HUDEP-2 (cell line): Measurements from ENCODE around the gene FBXO2.
A peak's percentile ranks its signal among the peaks of the same experiment; 100 is the strongest.

ENCODE experiments used
- DNase-seq, 76 experiments: peaks; one replicate each; lab custom pipeline; 2025; ENCODE audit not compliant: unreplicated experiment in 76 of 76; lab: John Stamatoyannopoulos, UW

FBXO2 gene, protein sequence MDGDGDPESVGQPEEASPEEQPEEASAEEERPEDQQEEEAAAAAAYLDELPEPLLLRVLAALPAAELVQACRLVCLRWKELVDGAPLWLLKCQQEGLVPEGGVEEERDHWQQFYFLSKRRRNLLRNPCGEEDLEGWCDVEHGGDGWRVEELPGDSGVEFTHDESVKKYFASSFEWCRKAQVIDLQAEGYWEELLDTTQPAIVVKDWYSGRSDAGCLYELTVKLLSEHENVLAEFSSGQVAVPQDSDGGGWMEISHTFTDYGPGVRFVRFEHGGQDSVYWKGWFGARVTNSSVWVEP

DNA sequence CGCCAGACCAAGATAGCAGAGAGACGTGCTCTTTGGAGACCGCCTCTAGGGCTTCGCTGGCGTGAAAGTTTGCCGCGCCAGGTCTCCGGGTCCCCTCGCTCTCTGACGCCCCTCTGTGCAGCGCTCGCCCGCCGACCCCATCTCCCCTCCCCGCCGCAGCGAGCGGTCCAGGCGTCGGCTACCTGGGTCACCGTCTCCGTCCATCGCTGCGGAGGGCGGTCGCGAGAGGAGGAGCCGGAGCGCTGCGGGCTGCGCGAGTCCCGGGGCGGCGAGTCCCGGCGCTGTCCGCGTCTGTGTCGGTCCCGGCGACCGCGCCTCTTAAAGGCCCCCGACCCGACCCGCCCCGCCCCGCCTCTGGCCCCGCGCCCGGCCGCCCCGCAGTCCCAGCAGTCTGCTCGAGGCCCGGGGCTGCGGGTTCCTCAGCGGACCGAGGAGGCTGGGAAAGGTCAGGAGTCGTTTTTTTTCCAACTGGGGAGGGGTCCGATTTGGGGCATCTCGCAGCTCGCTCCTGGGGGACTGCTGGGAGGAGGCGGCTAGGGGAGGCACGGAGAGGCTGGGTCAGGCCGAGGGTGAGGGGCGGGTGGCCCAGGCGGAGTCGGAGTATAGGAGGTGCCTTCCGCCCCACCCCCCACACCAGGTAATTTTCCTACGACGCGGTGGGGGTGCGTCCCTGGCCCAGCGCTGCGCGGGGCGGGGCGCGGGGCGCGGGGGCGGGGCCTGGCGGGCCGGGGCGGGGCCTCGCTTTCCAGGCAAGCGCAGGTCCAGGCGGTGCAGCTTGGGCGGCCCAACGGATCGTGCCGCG is at the start of gene FBXO2, which contains the start of gene FBXO44:
TSS of gene FBXO2 (minus strand) at position 293 of the 802 bp plus-strand sequence. CDS start at position 204, 89 bp downstream.
TSS of gene FBXO44 (plus strand) at position 741 of the 802 bp plus-strand sequence. CDS start 959 bp downstream, outside the sequence.
- DNase-seq, result peak in 1 of 76 experiments; percentile 5

DNA sequence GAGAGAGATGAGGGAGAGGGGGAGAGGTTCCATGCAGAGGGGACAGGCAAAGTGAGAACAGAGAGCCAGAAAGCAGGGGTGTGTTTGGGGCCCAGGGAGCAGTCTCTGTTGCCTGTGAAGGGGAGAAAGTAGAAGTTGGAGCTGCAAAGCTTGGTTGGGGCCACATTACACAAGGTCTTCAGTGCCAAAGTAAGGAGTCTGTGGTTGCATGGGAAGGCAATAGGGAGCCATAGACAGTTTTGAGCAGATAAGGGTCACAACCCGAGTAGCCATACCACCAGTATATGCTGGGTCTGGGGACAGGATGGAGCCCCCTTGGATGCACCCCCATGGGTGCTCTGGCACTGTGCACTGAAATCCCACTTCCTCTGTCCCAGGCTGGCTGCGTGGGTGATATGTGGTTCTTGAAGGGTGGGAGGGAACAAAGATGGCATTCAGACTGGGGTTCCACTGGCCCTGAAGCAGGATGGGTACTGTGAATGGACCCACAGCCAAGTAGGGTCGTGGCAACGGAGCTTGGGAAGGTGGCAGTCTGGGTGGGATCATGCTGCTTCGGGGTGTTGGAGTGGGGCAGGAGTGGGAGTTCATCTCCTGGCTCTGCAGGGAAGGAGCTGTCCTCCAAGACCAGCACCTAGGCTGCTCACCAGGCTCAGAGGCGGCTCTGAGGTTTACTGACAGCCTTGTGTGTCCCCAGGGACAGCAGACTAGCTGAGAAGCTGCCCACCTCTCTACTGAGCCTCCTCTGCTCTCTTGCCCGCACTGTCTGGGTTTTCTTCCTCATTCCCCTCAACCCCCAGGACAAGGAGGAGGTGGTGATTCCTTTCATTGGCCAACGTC is 49.3 kb upstream of the FBXO2 start:
- no peak for DNase-seq

DNA sequence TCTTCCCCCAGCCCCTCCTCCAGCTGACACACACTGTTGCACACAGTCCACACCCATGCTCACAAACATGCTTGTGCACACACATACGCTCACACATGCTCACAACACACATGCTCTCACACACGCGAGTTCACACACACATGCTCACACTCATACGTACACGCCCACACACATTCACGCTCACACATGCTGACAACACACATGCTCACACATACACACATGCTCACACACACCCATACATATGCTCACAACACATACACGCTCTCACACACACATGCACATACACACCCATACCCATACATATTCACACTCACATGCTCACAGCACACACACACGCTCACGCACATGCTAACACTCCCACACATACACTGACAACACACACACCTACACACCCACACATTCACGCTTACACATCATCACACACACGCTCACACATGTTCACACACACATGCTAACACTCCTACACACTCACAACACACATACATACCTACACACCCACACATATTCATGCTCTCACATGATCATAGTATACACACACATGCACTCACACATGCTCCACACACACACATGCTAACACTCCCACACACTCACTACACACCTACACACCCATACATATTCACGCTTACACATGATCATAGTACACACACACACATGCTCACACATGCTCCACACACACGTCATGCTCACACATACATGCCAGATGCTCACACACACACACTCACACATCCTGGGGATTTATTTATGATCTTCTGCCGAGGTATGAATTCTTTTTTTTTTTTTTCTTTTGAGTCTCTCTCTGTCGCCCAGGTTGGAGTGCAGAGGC is 48.0 kb upstream of the FBXO2 start:
- no peak for DNase-seq

DNA sequence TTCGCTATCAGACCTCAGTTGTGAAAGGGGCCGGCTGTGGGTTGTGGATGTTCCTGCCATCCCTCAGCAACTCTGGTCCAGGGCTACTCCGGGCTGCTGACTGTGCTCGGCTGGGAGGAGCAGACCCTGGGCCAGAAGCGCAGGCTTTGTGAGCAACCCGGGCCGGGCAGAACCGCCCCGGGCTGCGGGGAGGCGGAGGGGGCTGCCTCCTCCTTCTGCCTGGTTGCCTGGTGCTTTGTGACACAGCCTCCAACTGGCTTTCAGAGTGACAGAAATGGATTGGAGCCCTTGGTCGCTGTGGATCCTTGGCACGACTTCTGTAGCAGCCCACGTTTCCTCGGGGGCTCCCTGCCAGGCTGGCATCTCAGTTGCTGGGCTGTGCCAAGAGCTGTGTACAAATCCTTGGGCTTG is 47.3 kb upstream of the FBXO2 start:
- DNase-seq, result no peak

DNA sequence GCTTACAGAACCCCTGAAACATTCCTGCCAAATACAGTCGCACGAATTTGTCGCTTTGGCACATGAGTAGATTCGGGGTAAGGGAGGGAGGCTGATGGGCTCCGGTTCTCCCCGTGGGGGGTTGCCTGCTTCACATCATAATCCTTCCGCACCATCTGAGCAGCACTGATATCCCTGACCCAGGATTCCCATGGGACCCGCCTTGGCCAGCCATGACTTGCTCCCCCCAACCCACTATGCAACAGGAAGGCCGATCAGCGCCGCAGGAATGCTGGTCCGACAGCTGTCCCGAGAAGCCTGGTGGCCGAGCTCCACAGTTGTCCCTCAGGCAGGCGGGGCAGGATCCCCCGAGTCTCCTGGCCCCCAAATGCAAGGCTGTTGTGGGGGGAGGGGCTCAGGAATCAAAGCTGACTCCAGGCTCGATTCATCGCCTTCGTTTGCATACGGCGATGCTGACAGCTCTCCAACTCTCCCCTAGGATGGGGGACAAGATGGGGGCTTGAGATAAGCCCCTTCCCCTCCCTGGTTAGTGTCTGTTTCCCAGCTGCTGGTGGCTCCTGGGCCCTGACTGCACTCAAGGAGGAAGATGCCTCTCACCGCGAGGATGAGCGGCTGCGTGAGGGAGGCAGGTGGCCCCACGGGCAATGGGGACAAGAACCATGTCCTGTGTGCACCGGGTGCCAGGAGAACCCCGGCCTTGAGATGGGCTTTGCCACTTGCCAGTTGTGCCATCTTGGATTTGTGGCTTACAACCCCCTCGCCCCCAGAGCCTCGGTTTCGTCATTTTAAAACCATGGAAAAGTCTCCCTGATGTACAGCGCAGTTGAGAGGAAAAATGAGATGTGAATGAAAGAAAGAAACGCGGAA is 46.6 kb upstream of the FBXO2 start:
- DNase-seq, result no peak

DNA sequence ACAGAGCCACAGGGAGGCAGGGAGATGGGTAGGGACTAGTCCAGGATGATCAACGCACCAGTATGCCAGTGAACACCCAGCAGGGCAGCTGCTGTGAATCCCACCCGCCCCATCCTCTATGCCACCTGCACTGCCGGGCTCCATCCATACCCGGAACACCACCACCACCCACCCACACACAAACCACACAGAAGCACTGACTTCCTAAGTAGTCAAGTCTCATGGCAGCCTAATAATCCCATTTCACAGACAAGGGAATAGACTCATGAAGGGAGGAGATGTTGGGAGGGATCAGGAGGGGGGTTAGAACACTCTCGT is 43.6 kb upstream of the FBXO2 start:
- no peak for DNase-seq

DNA sequence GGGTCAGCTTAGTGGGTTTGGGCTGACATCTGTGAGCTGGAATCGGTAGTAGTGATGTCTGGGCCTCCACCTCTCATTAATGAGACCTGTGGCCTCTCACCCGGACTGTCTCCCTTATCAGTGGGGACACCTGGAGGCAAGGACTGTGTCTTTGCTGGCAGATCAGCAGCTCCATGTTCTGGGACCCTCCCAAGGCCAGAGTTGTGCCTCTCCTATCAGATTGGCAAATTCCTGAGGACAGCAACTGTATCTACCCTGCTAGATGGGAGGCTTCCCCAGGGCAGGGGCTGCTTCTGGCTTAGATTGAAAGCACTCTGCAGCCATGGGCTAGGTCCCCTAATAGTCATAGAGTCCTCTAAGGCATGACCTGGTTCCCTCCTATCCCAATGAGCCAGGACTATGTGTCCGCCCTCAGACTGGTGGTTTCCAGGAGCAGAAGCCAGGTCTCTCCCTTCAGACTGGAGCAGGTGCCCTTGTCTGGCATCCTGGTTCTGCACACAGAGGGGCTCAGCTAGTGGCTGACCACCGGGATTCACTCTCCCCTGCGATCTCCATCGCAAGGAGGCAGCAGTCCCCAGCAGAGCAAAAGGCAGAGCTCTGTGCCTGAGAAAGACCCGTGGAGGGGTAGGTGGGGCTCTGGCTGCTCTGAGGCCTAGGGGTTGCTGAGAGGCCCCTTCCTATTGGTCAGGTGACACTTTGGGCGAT is 43.1 kb upstream of the FBXO2 start:
- DNase-seq, result peak in 51 of 76 experiments; percentile 3 to 73 (median 35)

DNA sequence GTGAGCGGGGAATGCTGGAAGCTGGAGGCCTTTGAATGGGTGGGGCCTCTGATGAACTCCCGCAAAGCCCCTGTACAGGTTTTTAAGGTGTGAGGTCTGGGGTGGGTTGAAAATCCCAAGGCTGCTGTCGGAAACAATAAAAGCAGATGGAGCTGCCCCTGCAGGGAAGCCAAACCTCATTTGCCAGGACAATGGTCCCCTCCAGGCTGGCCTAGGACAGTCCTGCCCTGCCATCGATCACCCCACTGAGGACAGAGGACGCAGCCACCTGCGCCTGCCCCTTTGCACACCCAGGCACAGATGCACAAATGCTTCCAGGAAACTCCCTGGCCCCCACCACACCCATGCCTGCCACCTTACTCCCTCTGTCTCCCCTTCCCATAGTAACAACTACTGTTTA is 41.6 kb upstream of the FBXO2 start:
- no peak for DNase-seq

DNA sequence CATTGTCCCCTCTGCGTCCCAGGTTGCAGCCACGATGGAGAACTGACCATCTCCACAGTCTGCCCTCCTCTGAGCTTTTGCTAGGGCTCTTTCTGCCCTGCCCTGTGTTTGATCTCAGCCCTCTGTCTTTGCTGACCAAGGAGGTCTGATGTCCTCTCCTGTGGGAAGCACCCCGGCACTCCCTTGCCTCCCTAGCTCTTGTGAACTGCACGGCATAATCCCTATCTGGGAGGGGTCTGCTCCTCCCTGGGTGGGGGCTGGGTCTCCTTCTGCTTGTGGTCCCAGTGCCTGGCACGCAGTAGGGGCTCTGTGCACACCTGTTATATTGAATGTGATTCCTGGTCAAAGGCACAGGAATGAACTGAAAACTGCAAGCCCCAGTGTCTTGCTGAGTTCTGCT is 39.7 kb upstream of the FBXO2 start:
- DNase-seq, result no peak

DNA sequence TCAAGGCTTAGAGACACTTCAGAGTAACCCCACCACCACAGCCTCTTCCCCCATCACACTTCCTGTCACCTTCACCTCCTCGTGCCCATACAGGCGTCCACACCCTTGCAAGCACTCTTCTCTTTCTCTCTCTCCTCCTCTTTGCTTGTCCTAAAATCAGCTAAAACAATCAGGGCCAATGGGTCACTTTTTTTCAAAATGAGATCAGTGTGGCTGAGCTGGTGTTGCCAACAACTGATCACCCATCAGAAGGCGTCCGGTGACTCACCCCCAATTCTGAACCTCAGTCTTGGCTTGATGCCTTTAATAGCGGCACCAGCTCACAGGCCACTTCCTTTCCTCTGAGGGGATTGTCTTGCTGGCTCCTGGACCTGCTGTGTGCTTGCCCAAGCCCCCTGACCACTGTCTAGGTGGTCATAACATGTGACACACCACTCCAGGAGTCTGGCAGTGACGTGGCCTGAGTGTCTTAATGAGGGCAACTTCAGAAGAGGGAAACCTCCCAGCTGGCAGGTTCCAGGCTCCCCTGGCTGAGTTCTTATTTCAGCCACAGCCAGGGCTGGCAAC is 38.9 kb upstream of the FBXO2 start:
- DNase-seq, result peak in 59 of 76 experiments; percentile 10 to 80 (median 40)

DNA sequence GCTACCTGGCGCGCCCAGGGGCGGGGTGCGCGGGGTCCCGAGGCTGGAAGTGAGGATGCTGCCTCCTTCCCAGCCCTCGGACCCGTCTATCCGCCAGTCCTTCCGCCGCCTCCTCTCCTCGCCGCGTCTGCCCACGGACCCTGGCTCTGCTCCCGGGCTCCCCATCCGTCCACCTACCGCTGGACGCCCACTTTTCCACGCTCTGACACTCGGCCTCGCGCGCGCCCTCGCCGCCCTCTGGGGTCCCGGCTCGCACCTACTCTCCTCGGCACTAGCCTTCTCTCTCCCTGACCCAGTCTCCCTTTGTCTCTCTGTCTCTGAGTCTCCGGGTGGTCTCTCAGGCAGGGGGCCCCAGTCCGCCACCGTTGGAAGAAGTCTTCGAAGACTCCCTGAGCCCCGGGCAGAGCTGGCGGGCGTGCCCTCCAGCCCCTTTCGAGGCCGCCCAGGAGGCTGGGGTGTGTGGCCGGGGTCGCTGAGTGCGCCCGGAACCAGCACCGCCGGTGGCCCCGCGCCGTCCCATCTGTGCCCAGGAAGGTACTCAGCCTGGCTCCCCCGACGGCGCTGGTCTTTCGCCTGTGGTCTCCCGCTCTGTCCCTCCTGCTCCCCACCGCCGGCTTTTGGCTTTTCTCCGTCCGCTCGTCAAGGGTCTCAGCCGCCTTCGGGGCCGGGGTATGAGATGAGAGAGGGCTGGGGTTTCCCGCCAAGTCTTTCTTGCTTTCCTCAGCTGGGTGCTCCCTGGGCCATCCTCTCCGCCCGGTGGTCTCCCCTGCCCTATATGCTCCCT is 37.9 kb upstream of the FBXO2 start:
- DNase-seq, result no peak

DNA sequence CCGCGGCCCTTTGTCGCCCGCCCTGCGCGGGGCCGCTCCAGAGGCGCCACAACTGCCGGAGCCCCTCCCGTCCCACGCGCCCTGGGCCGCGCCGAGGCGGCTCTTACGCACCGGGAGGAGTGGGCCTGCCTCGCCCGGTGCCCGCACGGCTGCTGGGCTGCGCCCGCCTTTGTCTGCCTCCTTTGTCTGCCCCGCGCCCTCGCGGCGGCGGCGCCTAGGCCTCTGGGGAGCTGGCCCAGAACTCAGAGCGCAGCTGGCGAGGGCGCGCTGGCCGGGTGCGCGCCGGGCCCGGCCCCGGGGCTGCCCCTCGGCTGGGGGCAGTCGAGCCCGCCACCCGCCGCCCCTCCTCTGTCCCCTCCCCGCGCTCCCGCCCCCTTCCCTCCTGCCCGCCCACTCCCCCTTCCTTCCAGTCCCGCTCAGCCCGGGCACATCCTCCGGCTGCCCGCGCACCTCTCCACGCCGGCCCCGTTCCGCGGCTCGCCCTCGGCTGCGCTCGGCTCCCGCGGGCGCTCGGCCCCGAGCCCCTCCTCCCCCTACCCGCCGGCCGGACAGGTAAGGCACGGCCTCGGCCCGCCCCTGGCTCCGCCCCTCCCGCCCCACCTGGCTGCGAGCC is 37.2 kb upstream of the FBXO2 start, which contains the start of gene DRAXIN:
TSS of gene DRAXIN (plus strand) at position 409 of the 613 bp plus-strand sequence. CDS start 14,549 bp downstream, outside the sequence.
- DNase-seq, result no peak

DNA sequence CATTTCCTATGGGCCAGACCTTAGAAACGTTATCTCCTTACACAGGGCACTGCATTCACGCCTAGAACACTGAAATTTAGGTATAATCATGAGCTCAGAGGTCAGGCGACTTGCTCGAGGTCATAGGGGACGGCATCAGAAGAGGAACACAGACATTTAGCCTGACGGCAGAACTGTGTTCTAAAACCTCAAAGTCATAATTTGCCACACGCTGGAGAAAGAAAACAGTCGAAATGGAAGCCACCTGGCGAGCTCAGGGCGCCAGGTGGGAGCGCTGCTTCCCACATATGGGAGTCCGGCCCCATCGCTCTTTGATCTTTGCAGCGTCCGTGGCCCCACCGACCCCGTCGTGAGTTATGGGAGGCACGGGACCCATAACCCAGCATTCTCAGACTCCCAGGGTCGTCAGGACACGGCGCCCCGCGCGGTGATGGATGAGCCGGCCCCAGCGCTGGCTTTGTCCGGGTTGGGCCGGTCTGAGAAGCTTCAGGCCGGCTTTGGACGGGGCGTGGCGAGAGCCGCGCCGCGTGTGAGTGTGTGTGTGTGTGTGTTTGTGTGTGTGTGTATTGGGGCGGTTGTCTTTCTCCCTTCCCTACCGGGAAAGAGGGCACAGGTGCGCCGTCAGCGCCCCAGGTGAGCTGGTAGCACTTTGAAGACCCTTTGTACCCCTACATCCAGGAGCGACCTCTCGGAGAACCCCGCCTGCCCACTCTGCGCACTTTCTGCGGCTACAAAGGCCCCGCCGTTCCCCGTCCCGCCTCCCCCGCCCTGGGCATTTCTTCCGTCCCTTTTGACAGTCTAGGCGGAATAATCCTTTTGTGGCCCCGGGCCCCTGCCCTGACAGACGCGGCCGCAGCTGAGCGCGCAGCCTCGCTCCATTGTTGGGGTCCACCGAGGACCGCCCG is 36.4 kb upstream of the FBXO2 start:
- no peak for DNase-seq

DNA sequence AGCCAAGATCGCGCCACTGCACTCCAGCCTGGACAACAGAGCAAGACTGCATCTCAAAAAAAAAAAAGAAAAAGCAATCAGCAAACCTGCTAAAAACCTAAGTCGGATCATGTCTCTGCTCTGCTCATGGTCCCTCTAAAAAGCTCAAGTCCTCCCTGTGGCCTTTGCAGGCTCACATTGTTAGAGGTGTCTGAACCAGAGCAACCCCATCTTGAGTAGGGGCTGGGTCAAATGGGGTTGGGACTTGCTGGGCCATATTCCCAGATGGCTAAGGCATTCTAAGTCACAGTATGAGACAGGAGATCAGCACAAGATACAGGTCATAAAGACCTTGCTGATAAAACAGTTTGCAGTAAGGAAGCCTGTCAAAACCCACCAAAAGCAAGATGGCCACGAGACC is 34.3 kb upstream of the FBXO2 start:
- no peak for DNase-seq

DNA sequence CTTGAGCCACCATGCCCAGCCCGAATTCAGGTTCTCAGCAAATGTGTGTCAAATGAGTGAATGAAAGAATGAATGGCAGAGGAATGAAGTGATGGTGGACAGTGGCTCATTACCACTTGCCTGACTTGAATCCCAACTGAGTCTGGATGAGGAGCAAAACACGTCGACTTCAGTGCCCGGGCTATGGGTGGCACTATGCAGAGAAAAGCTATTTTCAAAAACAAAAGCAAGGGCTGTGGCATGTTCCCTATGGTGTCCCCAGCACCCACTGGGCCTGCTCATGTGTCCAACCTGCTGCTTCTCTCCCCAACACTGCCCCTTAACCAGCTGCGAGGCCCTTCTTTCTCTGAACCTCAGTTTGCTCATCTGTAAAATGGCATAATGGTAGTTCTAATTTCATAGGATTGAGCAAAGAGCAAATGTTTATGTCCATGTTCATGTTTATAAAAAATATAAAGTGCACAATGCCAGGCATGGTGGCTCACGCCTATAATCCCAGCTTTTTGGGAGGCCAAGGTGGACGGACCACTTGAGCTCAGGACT is 31.1 kb upstream of the FBXO2 start:
- DNase-seq, result peak in 1 of 76 experiments; percentile 16

DNA sequence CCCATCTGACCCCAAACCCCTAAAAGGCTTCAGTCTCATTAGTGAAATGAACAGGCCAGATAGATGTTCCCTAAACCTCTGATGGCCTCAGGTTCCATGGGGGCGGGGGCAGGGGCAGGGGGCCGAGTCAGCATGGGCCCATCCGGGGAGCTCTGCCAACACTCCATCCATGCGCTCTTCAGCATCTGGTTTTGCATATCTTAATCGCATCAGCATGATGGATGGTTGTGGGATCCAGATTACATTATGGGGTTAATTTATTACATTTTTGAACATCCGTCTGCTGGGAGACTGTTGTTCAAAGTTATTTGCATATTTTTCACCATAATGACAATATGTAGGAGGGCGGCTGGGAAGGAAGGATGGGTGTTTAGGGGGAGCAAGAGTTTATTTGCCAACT is 29.8 kb upstream of the FBXO2 start:
- DNase-seq, result no peak
